Endodermal cell (in vitro differentiated cells): Measurements from ENCODE around the gene HHATL. TPM values are rescaled to one million over a fixed set of nuclear protein-coding genes. Genes with fewer than 3 reads are reported as not detected.

Experiments
- DNase-seq: peaks from one replicate; pipeline ENCODE4 v3.0.0-alpha.2; 2017
- H3K27ac ChIP-seq: 2 replicates; pipeline ENCODE4 v1.5.1; 2013; ENCODE audit warnings: mild to moderate bottlenecking, low read depth, low read length, moderate library complexity
- H3K27me3 ChIP-seq: 2 replicates; pipeline ENCODE4 v1.6.1; 2013; ENCODE audit warnings: mild to moderate bottlenecking, low read length, moderate library complexity; ENCODE audit not compliant: insufficient read depth, control insufficient read depth, poor library complexity, severe bottlenecking
- H3K36me3 ChIP-seq: 2 replicates; pipeline ENCODE4 v1.7.0; 2013; ENCODE audit warnings: mild to moderate bottlenecking, low read length, moderate library complexity; ENCODE audit not compliant: control insufficient read depth, insufficient read depth
- H3K4me1 ChIP-seq: one replicate; pipeline ENCODE4 v1.7.0; 2013; ENCODE audit warnings: low read length; ENCODE audit not compliant: control insufficient read depth, insufficient read depth
- H3K4me3 ChIP-seq: 2 replicates; pipeline ENCODE4 v1.5.1; 2013; ENCODE audit warnings: mild to moderate bottlenecking, low read length, moderate library complexity
- H3K9ac ChIP-seq: 2 replicates; pipeline ENCODE4 v1.6.1; 2013; ENCODE audit warnings: mild to moderate bottlenecking, low read length, moderate library complexity; ENCODE audit not compliant: poor library complexity, severe bottlenecking; ENCODE audit errors: extremely low read depth
- H3K9me3 ChIP-seq: 2 replicates; pipeline ENCODE4 v1.6.1; 2013; ENCODE audit warnings: mild to moderate bottlenecking, low read length, moderate library complexity; ENCODE audit not compliant: control insufficient read depth
- H3K27ac Mint-ChIP-seq: 2 replicates; pipeline ENCODE4 v1.8.0; 2020; ENCODE audit warnings: mixed read lengths
- H3K27me3 Mint-ChIP-seq: 2 replicates; pipeline ENCODE4 v1.8.0; 2021; ENCODE audit warnings: mild to moderate bottlenecking, mixed read lengths; ENCODE audit not compliant: insufficient read depth
- H3K36me3 Mint-ChIP-seq: 2 replicates; pipeline ENCODE4 v1.8.0; 2020; ENCODE audit warnings: low read depth, mixed read lengths
- H3K4me1 Mint-ChIP-seq: 2 replicates; pipeline ENCODE4 v1.8.0; 2020; ENCODE audit warnings: mixed read lengths
- H3K4me3 Mint-ChIP-seq: 2 replicates; pipeline ENCODE4 v1.8.0; 2020; ENCODE audit warnings: mild to moderate bottlenecking, moderate library complexity, mixed read lengths
- H3K9me3 Mint-ChIP-seq: 2 replicates; pipeline ENCODE4 v1.8.0; 2020; ENCODE audit warnings: mild to moderate bottlenecking, mixed read lengths
- WGBS, 2 experiments: methylation state at CpG; one replicate each; pipeline versions ENCODE4 v1.1.5 to v1.1.7; 2013; ENCODE audit warnings: missing lambda C conversion rate in 2 of 2, mixed read lengths in 1 of 2; ENCODE audit not compliant: insufficient coverage in 1 of 2, insufficient read length in 1 of 2; 5-methylcytosine and 5-hydroxymethylcytosine counted together
- total RNA-seq, 2 donors: library from RNA; stranded (reverse); fragmentation: NEBNext Ultra II Directional in 1 of 2; extraction: Animal tissue kit (Norgen Biotek cat#: 25700) in 1 of 2; gene quantifications; 2 replicates in 1 of 2; 3 replicates in 1 of 2; pipeline ENCODE4 v1.2.1, GENCODE V29; 2021
- TF ChIP-seq, protein P1 (sequence below): fragments of 200-600 bp; sonication (generic); conservative IDR thresholded peaks from 2 replicates; pipeline ENCODE4 v1.5.0; 2021; ENCODE audit warnings: antibody characterized with exemption, mild to moderate bottlenecking

Gene HHATL
- total RNA-seq, 2 donors from 2014 or later, result not detected

DNA sequence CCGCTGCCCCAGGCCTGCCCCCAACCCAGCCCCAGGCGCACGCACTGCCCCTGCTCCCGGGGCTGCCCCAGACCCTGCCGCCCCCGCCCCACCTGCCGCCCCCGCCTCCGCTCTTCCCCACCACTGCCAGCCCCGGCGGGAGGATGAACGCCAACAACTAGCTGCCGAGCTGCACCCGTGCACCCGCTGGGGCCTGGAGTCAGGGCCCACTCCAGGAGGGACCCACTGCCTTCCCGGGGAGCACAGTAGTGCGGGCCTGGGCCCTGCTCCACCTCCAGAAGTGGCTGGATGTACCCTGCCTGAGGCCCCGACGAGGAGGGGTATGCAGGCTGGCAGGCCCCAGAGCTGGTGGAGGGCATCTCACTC is 38.2 kb downstream of the HHATL start:
- Mint-ChIP-seq H3K27ac (no peak overlapping the region), H3K27me3 (peaks cover 3% of the 10 kb centered on the region), H3K9me3 (no peaks in the 10 kb centered on the region), H3K4me3 (no peak overlapping the region), H3K36me3 (no peaks in the 10 kb centered on the region), H3K4me1 (peaks cover 9% of the 10 kb centered on the region)
- H3K36me3 ChIP-seq, result no peaks in the 10 kb centered on the region
- H3K27ac ChIP-seq, result no peak overlapping the region
- TF ChIP-seq, protein P1, sequence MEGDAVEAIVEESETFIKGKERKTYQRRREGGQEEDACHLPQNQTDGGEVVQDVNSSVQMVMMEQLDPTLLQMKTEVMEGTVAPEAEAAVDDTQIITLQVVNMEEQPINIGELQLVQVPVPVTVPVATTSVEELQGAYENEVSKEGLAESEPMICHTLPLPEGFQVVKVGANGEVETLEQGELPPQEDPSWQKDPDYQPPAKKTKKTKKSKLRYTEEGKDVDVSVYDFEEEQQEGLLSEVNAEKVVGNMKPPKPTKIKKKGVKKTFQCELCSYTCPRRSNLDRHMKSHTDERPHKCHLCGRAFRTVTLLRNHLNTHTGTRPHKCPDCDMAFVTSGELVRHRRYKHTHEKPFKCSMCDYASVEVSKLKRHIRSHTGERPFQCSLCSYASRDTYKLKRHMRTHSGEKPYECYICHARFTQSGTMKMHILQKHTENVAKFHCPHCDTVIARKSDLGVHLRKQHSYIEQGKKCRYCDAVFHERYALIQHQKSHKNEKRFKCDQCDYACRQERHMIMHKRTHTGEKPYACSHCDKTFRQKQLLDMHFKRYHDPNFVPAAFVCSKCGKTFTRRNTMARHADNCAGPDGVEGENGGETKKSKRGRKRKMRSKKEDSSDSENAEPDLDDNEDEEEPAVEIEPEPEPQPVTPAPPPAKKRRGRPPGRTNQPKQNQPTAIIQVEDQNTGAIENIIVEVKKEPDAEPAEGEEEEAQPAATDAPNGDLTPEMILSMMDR, result no peak
- no peak overlapping the region for H3K4me3 ChIP-seq
- no peak for DNase-seq
- no peaks in the 10 kb centered on the region for H3K27me3 ChIP-seq
- WGBS, 2 experiments, result 80 to 90% methylated on average over 2 to 19 of the region's 19 CpGs
- no peak overlapping the region for H3K9ac ChIP-seq
- no peaks in the 10 kb centered on the region for H3K9me3 ChIP-seq
- no peaks in the 10 kb centered on the region for H3K4me1 ChIP-seq

- TF ChIP-seq, protein P1, result no peak
- H3K27me3 Mint-ChIP-seq, result peaks cover 3% of the 10 kb centered on the region
- Histone ChIP-seq H3K27me3 (no peaks in the 10 kb centered on the region), H3K4me1 (no peaks in the 10 kb centered on the region), H3K4me3 (no peak overlapping the region), H3K27ac (no peak overlapping the region), H3K9me3 (no peaks in the 10 kb centered on the region), H3K36me3 (no peaks in the 10 kb centered on the region), H3K9ac (no peak overlapping the region)
- H3K36me3 Mint-ChIP-seq, result no peaks in the 10 kb centered on the region
- DNase-seq, result peak; percentile 32
- no peak overlapping the region for H3K27ac Mint-ChIP-seq
- peaks cover 9% of the 10 kb centered on the region for H3K4me1 Mint-ChIP-seq
- 94 to 98% methylated on average over 25 to 38 of the region's 38 CpGs for WGBS, 2 experiments
- no peak overlapping the region for H3K4me3 Mint-ChIP-seq
- H3K9me3 Mint-ChIP-seq, result no peaks in the 10 kb centered on the region
Measured at GRCh38 chr3:42663581-42664437, 38.8 kb downstream of the HHATL start.

- H3K4me3 Mint-ChIP-seq, result no peak overlapping the region
- no peaks in the 10 kb centered on the region for H3K4me1 ChIP-seq
- H3K9me3 ChIP-seq, result no peaks in the 10 kb centered on the region
- no peaks in the 10 kb centered on the region for H3K9me3 Mint-ChIP-seq
- no peaks in the 10 kb centered on the region for H3K27me3 ChIP-seq
- no peak overlapping the region for H3K27ac Mint-ChIP-seq
- TF ChIP-seq, protein P1, result no peak
- H3K36me3 ChIP-seq, result no peaks in the 10 kb centered on the region
- no peak overlapping the region for H3K27ac ChIP-seq
- no peak overlapping the region for H3K4me3 ChIP-seq
- no peak overlapping the region for H3K9ac ChIP-seq
- peaks cover 9% of the 10 kb centered on the region for H3K4me1 Mint-ChIP-seq
- 93 to 97% methylated on average over 10 to 12 of the region's 12 CpGs for WGBS, 2 experiments
- no peaks in the 10 kb centered on the region for H3K36me3 Mint-ChIP-seq
- DNase-seq, result peak; percentile 31
- peaks cover 3% of the 10 kb centered on the region for H3K27me3 Mint-ChIP-seq
Measured at GRCh38 chr3:42662813-42663535, 39.6 kb downstream of the HHATL start.
